ENCODE measurements around the gene GRPEL1.

GRCh38 chr4:7027913-7028312 lies 40.0 kb downstream of the GRPEL1 start:
- TF ChIP-seq POLR2A (IDR thresholded peaks at IDR 0.05) = no peak
- TF ChIP-seq, protein P1, sequence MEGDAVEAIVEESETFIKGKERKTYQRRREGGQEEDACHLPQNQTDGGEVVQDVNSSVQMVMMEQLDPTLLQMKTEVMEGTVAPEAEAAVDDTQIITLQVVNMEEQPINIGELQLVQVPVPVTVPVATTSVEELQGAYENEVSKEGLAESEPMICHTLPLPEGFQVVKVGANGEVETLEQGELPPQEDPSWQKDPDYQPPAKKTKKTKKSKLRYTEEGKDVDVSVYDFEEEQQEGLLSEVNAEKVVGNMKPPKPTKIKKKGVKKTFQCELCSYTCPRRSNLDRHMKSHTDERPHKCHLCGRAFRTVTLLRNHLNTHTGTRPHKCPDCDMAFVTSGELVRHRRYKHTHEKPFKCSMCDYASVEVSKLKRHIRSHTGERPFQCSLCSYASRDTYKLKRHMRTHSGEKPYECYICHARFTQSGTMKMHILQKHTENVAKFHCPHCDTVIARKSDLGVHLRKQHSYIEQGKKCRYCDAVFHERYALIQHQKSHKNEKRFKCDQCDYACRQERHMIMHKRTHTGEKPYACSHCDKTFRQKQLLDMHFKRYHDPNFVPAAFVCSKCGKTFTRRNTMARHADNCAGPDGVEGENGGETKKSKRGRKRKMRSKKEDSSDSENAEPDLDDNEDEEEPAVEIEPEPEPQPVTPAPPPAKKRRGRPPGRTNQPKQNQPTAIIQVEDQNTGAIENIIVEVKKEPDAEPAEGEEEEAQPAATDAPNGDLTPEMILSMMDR (IDR thresholded peaks at IDR 0.05) = no peak

All from testis (tissue), 2 donors.